ENCODE data around the gene PARVG. TPM values are rescaled to one million over a fixed set of nuclear protein-coding genes. Genes with fewer than 3 reads are reported as not detected.

The PARVG gene
- total and polyA plus RNA-seq, 9 of the 15 experiments (the other 6 are each of a cell fraction or from before 2014, with no cell fraction given) = 0.35 TPM; not detected in 8

DNA sequence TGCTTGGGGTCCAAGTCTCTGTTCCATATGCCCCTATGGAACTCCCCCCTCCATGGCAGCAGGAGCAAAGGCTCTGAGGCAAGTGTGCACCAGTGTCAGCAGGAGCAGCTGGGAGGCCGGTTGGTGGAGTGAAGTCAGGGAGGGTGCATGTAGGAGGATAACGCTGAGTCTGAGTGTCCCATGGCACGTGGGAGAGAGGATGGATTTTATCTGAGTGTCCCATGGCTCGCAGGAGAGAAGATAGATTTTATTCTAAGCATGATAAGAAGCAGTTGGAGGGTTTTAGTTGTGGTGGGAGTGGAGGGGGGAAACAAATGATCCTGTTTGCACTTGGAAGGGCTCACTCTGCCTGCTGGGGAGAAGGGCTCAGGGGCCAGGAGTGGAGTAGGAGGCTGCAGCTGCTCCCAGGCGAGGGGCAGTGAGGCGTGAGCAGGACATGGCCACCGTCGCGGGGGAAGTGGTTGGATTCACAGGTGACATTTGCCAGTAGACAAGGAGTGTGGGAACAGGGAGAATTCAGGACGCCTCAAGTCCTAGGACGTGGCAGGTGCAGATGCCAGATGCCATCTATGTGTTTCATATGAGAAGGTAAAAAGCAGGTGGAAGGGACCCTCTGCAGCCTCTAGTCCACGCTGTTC, 33.6 kb upstream of the PARVG start (continued):
- no peak for TF ChIP-seq PKNOX1 (IDR thresholded peaks at IDR 0.05)
- no peak for TF ChIP-seq ZNF224 (CRISPR knock-in tag; IDR thresholded peaks at IDR 0.05)

DNA sequence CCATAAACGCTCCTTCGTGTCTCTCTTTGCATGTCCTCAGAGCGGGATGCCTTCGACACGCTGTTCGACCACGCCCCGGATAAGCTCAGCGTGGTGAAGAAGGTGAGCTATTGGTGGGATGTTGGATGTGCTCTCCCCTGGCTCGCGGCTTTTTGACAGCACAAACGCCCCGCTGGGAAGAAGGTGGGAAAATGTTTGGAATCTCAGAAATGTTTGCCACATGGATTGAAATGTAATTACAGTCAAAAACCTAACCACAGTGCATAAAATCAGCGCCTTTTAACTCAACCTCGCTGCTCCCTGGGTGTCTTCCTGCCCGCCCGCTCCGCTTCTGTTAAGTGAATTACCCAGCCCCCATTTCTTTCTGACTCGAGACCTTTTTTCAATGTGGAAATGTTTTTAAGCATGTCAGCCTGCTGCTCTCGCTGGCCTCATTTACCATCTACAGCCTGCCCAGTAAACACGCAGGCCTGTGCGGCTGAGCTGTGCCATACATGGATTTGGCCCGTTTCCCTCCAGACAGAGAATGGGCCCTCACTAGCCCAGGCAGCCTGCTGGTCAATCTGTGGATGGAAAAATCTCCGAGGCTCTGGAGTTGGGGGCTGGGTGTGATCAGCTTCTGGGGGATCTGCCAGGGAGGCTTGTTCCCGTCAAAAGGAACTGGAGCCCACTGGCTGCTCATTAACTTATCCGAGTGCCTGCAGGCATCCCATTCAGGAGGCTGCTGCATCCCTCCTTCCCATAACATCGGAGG, 32.7 kb upstream of the PARVG start:
- no peak overlapping the region for H3K4me2 ChIP-seq (ENCODE audit: insufficient read depth, low read length)
- 90% methylated on average over 16 of the region's 27 CpGs for WGBS (ENCODE audit: insufficient coverage, low coverage, missing lambda C conversion rate)
- H3K27ac ChIP-seq (ENCODE audit: extremely low read depth, low read depth, low read length) = no peak overlapping the region
- no peak for FAIRE-seq
- DNase-seq (ENCODE audit: extremely low read depth in 1 of 4, low spot score in 3 of 4) = no peak
- ATAC-seq = no peak
- in situ Hi-C loops (cut with MboI) = no loop called here
- POLR2A ChIA-PET = interaction anchor here (1.3 kb wide), 1 partner anchor 10 kb away, joined by 3 read pairs; no protein-coding TSS in a partner anchor
- intact Hi-C loops (cut with micrococcal nuclease) = no loop called here
- 0 out of 3 replicates have a peak, but pooled peaks cover 5% of the 10 kb centered on the region for H3K36me3 ChIP-seq (ENCODE audit: control insufficient read depth, insufficient read depth, low read length)
- H2AFZ ChIP-seq (ENCODE audit: low read depth, low read length) = no peak overlapping the region
- CTCF ChIA-PET (ENCODE audit: low intra/inter-chr PET ratio) = no interaction called here
- H3K9me3 ChIP-seq (replicated peaks; ENCODE audit: control insufficient read depth, insufficient read depth, low read depth, low read length) = no peaks in the 10 kb centered on the region
- H3K9me1 ChIP-seq (ENCODE audit: control insufficient read depth, insufficient read depth, low read length) = peaks cover 5% of the 10 kb centered on the region
- H3K27me3 ChIP-seq (ENCODE audit: control insufficient read depth in 2 of 2, insufficient read depth in 2 of 2, low read length in 2 of 2) = no peaks in the 10 kb centered on the region
- no peak overlapping the region for H3K4me3 ChIP-seq
- BruUV-seq (replicated peaks) = no TSS peak
- no peak overlapping the region for H3K9ac ChIP-seq (ENCODE audit: insufficient read depth in 1 of 2, low read depth in 2 of 2, low read length in 2 of 2)
- H3K4me1 ChIP-seq (replicated peaks in 1 of 2; ENCODE audit: control insufficient read depth in 2 of 2, insufficient read depth in 2 of 2, low read length in 2 of 2) = peaks cover 0 to 13% of the 10 kb centered on the region in 2 experiments; a peak in 2 of 5 replicates
- H3K79me2 ChIP-seq (ENCODE audit: control insufficient read depth, insufficient read depth, low read length) = no peaks in the 10 kb centered on the region
- H4K20me1 ChIP-seq (replicated peaks; ENCODE audit: control insufficient read depth, insufficient read depth, low read length) = no peaks in the 10 kb centered on the region
- TF ChIP-seq ZNF121 (CRISPR knock-in tag; conservative IDR thresholded peaks at IDR 0.05) (no peak), NCOA6 (IDR thresholded peaks at IDR 0.05) (no peak), ZNF12 (CRISPR knock-in tag; IDR thresholded peaks at IDR 0.05) (no peak), GATAD2B (IDR thresholded peaks at IDR 0.05; ENCODE audit: borderline replicate concordance) (no peak), TEAD2 (tag; IDR thresholded peaks at IDR 0.05) (no peak), EP300 (IDR thresholded peaks at IDR 0.05; ENCODE audit: low read length) (no peak), ZFP91 (CRISPR knock-in tag; IDR thresholded peaks at IDR 0.05) (no peak), PREB (CRISPR knock-in tag; IDR thresholded peaks at IDR 0.05) (no peak)
- TF ChIP-seq, protein P1, sequence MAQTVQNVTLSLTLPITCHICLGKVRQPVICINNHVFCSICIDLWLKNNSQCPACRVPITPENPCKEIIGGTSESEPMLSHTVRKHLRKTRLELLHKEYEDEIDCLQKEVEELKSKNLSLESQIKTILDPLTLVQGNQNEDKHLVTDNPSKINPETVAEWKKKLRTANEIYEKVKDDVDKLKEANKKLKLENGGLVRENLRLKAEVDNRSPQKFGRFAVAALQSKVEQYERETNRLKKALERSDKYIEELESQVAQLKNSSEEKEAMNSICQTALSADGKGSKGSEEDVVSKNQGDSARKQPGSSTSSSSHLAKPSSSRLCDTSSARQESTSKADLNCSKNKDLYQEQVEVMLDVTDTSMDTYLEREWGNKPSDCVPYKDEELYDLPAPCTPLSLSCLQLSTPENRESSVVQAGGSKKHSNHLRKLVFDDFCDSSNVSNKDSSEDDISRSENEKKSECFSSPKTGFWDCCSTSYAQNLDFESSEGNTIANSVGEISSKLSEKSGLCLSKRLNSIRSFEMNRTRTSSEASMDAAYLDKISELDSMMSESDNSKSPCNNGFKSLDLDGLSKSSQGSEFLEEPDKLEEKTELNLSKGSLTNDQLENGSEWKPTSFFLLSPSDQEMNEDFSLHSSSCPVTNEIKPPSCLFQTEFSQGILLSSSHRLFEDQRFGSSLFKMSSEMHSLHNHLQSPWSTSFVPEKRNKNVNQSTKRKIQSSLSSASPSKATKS (CRISPR knock-in tag; IDR thresholded peaks at IDR 0.05) = no peak
- TF ChIP-seq, protein P2, sequence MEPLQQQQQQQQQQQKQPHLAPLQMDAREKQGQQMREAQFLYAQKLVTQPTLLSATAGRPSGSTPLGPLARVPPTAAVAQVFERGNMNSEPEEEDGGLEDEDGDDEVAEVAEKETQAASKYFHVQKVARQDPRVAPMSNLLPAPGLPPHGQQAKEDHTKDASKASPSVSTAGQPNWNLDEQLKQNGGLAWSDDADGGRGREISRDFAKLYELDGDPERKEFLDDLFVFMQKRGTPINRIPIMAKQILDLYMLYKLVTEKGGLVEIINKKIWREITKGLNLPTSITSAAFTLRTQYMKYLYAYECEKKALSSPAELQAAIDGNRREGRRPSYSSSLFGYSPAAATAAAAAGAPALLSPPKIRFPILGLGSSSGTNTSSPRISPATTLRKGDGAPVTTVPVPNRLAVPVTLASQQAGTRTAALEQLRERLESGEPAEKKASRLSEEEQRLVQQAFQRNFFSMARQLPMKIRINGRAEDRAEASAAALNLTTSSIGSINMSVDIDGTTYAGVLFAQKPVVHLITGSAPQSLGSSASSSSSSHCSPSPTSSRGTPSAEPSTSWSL (CRISPR knock-in tag; IDR thresholded peaks at IDR 0.05; ENCODE audit: borderline replicate concordance) = no peak

Measured in K562 (cell line).